Smooth muscle cell (in vitro differentiated cells): ENCODE data around the gene REL. TPM values are rescaled to one million over a fixed set of nuclear protein-coding genes. Genes with fewer than 3 reads are reported as not detected.
"Not testable (repeated sequence)": the region's sequence is repeated elsewhere in the genome, so short reads cannot be mapped to it uniquely, and the experiment has no call there.

Source experiments
- DNase-seq: peaks from one replicate; lab custom pipeline; 2025; ENCODE audit not compliant: unreplicated experiment; lab: John Stamatoyannopoulos, UW
- H2AFZ ChIP-seq: fragments of 200-600 bp; sonication (generic); 2 replicates; pipeline ENCODE4 v1.6.0; 2016; ENCODE audit warnings: antibody characterized with exemption, low read depth, mild to moderate bottlenecking
- H3F3A ChIP-seq: fragments of 200-600 bp; sonication (generic); 2 replicates; pipeline ENCODE4 v1.6.0; 2017; ENCODE audit warnings: antibody characterized with exemption, low read depth
- H3K27ac ChIP-seq: fragments of 200-600 bp; sonication (generic); 2 replicates; pipeline ENCODE4 v1.5.1; 2016; ENCODE audit warnings: low read depth, mild to moderate bottlenecking
- H3K27me3 ChIP-seq: fragments of 200-600 bp; sonication (generic); 2 replicates; pipeline ENCODE4 v1.6.1; 2016; ENCODE audit warnings: low read depth, mild to moderate bottlenecking
- H3K36me3 ChIP-seq: fragments of 200-600 bp; sonication (generic); 2 replicates; pipeline ENCODE4 v1.5.1; 2016; ENCODE audit warnings: low read depth
- H3K4me1 ChIP-seq: fragments of 200-600 bp; sonication (generic); 2 replicates; pipeline ENCODE4 v1.5.1; 2016; ENCODE audit warnings: low read depth
- H3K4me2 ChIP-seq: fragments of 200-600 bp; sonication (generic); 2 replicates; pipeline ENCODE4 v1.6.0; 2016; ENCODE audit warnings: mild to moderate bottlenecking
- H3K4me3 ChIP-seq: fragments of 200-600 bp; sonication (generic); 2 replicates; pipeline ENCODE4 v1.5.1; 2016; ENCODE audit warnings: mild to moderate bottlenecking
- H3K79me2 ChIP-seq: fragments of 200-600 bp; sonication (generic); 2 replicates; pipeline ENCODE4 v1.6.0; 2016; ENCODE audit warnings: low read depth, mild to moderate bottlenecking
- H3K9ac ChIP-seq: fragments of 200-600 bp; sonication (generic); 2 replicates; pipeline ENCODE4 v1.6.0; 2016; ENCODE audit warnings: low read depth
- H3K9me3 ChIP-seq: fragments of 200-600 bp; sonication (generic); replicated peaks from 2 replicates; pipeline ENCODE4 v1.5.1; 2016; ENCODE audit warnings: low read depth
- H4K20me1 ChIP-seq: fragments of 200-600 bp; sonication (generic); 2 replicates; pipeline ENCODE4 v1.6.0; 2016; ENCODE audit warnings: low read depth
- WGBS: methylation state at CpG from one replicate; pipeline ENCODE4 v1.1.7; 2016; ENCODE audit warnings: low lambda C conversion rate; 5-methylcytosine and 5-hydroxymethylcytosine counted together
- polyA plus RNA-seq: library from polyadenylated mRNA; unstranded; fragments of >200 nt; fragmentation: Nextera tagmentation; extraction: Ambion mirVana; gene quantifications from 2 replicates; pipeline ENCODE4 v1.2.1, GENCODE V29; 2016
- total RNA-seq: library from RNA; depleted of rRNA; stranded (reverse); fragments of >200 nt; gene quantifications from 2 replicates; pipeline ENCODE4 v1.2.3, GENCODE V29; 2014
- TF ChIP-seq, protein P1 (sequence below): fragments of 200-600 bp; sonication (generic); IDR thresholded peaks from 2 replicates; pipeline ENCODE4 v1.5.1; 2017; ENCODE audit warnings: borderline replicate concordance, mild to moderate bottlenecking, antibody characterized with exemption; ENCODE audit not compliant: insufficient read depth, poor library complexity, severe bottlenecking

The REL gene
- total and polyA plus RNA-seq, 2 experiments from 2014 or later = 2.3 to 15.3 TPM

GRCh38 chr2:60899892-60900249, 18.5 kb downstream of the REL start:
- Histone ChIP-seq H3K4me3 (no peak overlapping the region), H3K9me3 (no peaks in the 10 kb centered on the region), H2AFZ (no peak overlapping the region), H3K4me2 (no peak overlapping the region), H4K20me1 (no peaks in the 10 kb centered on the region), H3K27me3 (no peaks in the 10 kb centered on the region), H3K27ac (no peak overlapping the region), H3F3A (no peaks in the 10 kb centered on the region), H3K36me3 (peaks cover 14% of the 10 kb centered on the region), H3K79me2 (no peaks in the 10 kb centered on the region), H3K9ac (no peak overlapping the region), H3K4me1 (no peaks in the 10 kb centered on the region)
- TF ChIP-seq, protein P1, sequence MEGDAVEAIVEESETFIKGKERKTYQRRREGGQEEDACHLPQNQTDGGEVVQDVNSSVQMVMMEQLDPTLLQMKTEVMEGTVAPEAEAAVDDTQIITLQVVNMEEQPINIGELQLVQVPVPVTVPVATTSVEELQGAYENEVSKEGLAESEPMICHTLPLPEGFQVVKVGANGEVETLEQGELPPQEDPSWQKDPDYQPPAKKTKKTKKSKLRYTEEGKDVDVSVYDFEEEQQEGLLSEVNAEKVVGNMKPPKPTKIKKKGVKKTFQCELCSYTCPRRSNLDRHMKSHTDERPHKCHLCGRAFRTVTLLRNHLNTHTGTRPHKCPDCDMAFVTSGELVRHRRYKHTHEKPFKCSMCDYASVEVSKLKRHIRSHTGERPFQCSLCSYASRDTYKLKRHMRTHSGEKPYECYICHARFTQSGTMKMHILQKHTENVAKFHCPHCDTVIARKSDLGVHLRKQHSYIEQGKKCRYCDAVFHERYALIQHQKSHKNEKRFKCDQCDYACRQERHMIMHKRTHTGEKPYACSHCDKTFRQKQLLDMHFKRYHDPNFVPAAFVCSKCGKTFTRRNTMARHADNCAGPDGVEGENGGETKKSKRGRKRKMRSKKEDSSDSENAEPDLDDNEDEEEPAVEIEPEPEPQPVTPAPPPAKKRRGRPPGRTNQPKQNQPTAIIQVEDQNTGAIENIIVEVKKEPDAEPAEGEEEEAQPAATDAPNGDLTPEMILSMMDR = no peak
- 100% methylated on average over 1 of the region's 1 CpG for WGBS
- no peak for DNase-seq

GRCh38 chr2:60901296-60901695, 19.9 kb downstream of the REL start:
- DNase-seq, H3K27me3 ChIP-seq: not testable (repeated sequence)
- WGBS = 95% methylated on average over 6 of the region's 6 CpGs

DNA sequence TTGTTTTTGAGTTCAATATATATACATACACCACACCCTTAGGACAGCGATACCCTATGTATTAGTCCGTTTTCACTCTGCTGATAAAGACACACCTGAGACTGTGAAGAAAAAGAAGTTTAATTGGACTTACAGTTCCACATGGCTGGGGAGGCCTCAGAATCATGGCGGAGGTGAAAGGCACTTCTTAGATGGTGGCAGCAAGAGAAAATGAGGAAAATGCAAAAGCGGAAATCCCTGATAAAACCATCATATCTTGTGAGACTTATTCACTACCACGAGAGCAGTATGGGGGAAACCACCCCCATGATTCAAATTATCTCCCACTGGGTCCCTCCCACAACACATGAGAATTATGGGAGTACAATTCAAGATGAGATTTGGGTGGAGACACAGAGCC, 24.5 kb downstream of the REL start:
- H3K36me3 ChIP-seq, H3K4me3 ChIP-seq, H3K4me1 ChIP-seq, H3F3A ChIP-seq, H3K4me2 ChIP-seq, H3K79me2 ChIP-seq, H4K20me1 ChIP-seq, H3K9me3 ChIP-seq, H2AFZ ChIP-seq, H3K27ac ChIP-seq, DNase-seq, H3K9ac ChIP-seq, H3K27me3 ChIP-seq: not testable (repeated sequence)
- WGBS = 95% methylated on average over 5 of the region's 5 CpGs

More at GRCh38 chr2:60901296-60901695, 19.9 kb downstream of the REL start:
- H3K9ac ChIP-seq, H3K9me3 ChIP-seq, H3F3A ChIP-seq, H3K79me2 ChIP-seq, H3K4me2 ChIP-seq, H3K4me3 ChIP-seq, H4K20me1 ChIP-seq, H3K4me1 ChIP-seq, H2AFZ ChIP-seq, H3K27ac ChIP-seq, H3K36me3 ChIP-seq: not testable (repeated sequence)

DNA sequence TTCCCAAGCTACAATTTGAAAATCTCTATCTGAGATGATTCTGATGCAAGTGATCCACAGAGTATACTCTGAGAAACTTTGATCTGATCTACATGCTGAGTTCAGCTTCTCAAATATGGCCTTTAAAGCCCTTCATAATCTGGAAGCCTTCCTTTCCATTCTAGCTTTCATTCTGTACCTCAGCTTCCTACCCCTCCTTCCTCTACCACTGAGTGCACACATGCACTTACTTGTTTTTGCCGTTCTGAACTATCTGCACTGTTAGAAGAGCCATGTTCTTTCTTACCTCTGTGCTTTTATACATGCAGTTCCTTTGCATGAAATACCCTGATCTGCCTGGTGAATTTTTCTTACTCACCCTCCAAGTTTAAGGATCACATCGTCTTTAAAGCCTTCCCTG, 25.0 kb downstream of the REL start:
- TF ChIP-seq, protein P1 = no peak
- H3K36me3 ChIP-seq = no peaks in the 10 kb centered on the region
- no peak overlapping the region for H3K27ac ChIP-seq
- no peak overlapping the region for H2AFZ ChIP-seq
- H3K9ac ChIP-seq = no peak overlapping the region
- no peaks in the 10 kb centered on the region for H4K20me1 ChIP-seq
- no peaks in the 10 kb centered on the region for H3K79me2 ChIP-seq
- DNase-seq = no peak
- H3K4me1 ChIP-seq = no peaks in the 10 kb centered on the region
- no peaks in the 10 kb centered on the region for H3K9me3 ChIP-seq
- no peaks in the 10 kb centered on the region for H3K27me3 ChIP-seq
- H3K4me2 ChIP-seq = no peak overlapping the region
- no peak overlapping the region for H3K4me3 ChIP-seq
- 90% methylated on average over 2 of the region's 2 CpGs for WGBS
- H3F3A ChIP-seq = no peaks in the 10 kb centered on the region

DNA sequence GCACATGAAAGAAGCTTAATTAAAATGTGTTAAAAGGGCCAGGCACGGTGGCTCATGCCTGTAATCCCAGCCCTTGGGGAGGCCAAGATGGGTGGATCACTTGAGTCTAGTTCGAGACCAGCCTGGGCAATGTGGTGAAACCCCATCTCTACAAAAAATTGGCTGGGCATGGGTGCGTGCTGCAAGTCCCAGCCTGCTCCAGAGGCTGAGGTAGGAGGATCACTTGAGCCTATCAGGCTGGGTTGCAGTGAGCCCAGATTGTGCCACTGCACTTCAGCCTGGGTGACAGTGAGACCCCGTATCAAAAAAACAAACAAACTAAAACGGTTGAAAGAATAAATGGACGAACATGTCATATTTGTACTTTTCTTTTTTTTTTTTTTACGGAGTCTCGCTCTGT, 26.0 kb downstream of the REL start:
- no peaks in the 10 kb centered on the region for H3K9me3 ChIP-seq
- H3K27ac ChIP-seq = no peak overlapping the region
- no peak overlapping the region for H3K9ac ChIP-seq
- 97% methylated on average over 8 of the region's 8 CpGs for WGBS
- H3F3A ChIP-seq = no peaks in the 10 kb centered on the region
- H2AFZ ChIP-seq = no peak overlapping the region
- H3K4me3 ChIP-seq = no peak overlapping the region
- no peaks in the 10 kb centered on the region for H3K79me2 ChIP-seq
- H4K20me1 ChIP-seq = no peaks in the 10 kb centered on the region
- no peaks in the 10 kb centered on the region for H3K36me3 ChIP-seq
- TF ChIP-seq, protein P1 = no peak
- no peak overlapping the region for H3K4me2 ChIP-seq
- H3K27me3 ChIP-seq = no peaks in the 10 kb centered on the region
- H3K4me1 ChIP-seq = no peaks in the 10 kb centered on the region
- no peak for DNase-seq
